GM12878 (cell line): ENCODE data around the gene ZC3H8. TPM values are rescaled to one million over a fixed set of nuclear protein-coding genes. Genes with fewer than 3 reads are reported as not detected.

Source experiments
- ATAC-seq: fragments of 200-7000 bp; cut with Tn5 transposase; 3 replicates; pipeline ENCODE4 v1.9.1; 2020; ENCODE audit warnings: mild to moderate bottlenecking, moderate library complexity
- BruUV-seq: library from RNA; stranded (reverse); fragments of 400-500 nt; replicated peaks from 2 replicates; lab custom pipeline; 2021; lab: Mats Ljungman, UMichigan
- CTCF ChIA-PET: fragments of 300-600 bp; sonication (Branson Sonifier 250); formaldehyde crosslinking; extraction: SDS; loops from one replicate; lab custom pipeline; 2021; ENCODE audit warnings: inconsistent platforms; lab: Yijun Ruan, JAX
- POLR2A ChIA-PET: fragments of 350-600 bp; formaldehyde crosslinking; extraction: SDS; loops from one replicate; lab custom pipeline; 2021; ENCODE audit warnings: inconsistent platforms; lab: Charles Lee
- RAD21 ChIA-PET: fragments of 300-600 bp; sonication (Branson Sonifier 250); formaldehyde crosslinking; loops from one replicate; lab custom pipeline; 2023; ENCODE audit warnings: antibody characterized with exemption; ENCODE audit not compliant: unreplicated experiment; lab: Charles Lee
- SMC1A ChIA-PET: fragments of 300-600 bp; sonication (Branson Sonifier 250); formaldehyde crosslinking; loops from one replicate; lab custom pipeline; 2023; ENCODE audit not compliant: unreplicated experiment, uncharacterized antibody; lab: Charles Lee
- DNase-seq: peaks from one replicate; pipeline ENCODE4 v3.0.0-alpha.2; 2011; ENCODE audit warnings: low read depth, low spot score
- FAIRE-seq: peaks from 3 replicates; lab custom pipeline; 2011; peaks lifted over from hg19 to GRCh38; lab: Jason Lieb, UNC
- H2AFZ ChIP-seq: 2 replicates; pipeline ENCODE4 v1.6.0; 2011; ENCODE audit warnings: low read depth, low read length, control low read depth; ENCODE audit not compliant: control insufficient read depth
- H3K27ac ChIP-seq: 2 replicates; pipeline ENCODE4 v1.5.1; 2011; ENCODE audit warnings: control low read depth; ENCODE audit not compliant: control insufficient read depth, insufficient read depth
- H3K27me3 ChIP-seq, 2 experiments: replicated peaks in 1 of 2; 2 replicates each; pipeline versions ENCODE4 v1.6.0 to v1.6.1; 2011; ENCODE audit warnings: low read length in 1 of 2; ENCODE audit not compliant: control insufficient read depth in 2 of 2, insufficient read depth in 2 of 2
- H3K36me3 ChIP-seq, 2 experiments: 2 replicates each; pipeline ENCODE4 v1.5.1; 2011; ENCODE audit warnings: low read length in 1 of 2; ENCODE audit not compliant: control insufficient read depth in 2 of 2, insufficient read depth in 2 of 2
- H3K4me1 ChIP-seq: 2 replicates; pipeline ENCODE4 v1.6.1; 2011; ENCODE audit warnings: mild to moderate bottlenecking, low read length, moderate library complexity, mixed read lengths; ENCODE audit not compliant: control insufficient read depth, insufficient read depth
- H3K4me2 ChIP-seq: 2 replicates; pipeline ENCODE4 v1.6.0; 2011; ENCODE audit warnings: control low read depth; ENCODE audit not compliant: control insufficient read depth, insufficient read depth
- H3K4me3 ChIP-seq: fragments of 200-600 bp; sonication (generic); 2 replicates; pipeline ENCODE4 v1.5.1; 2016
- H3K79me2 ChIP-seq: 2 replicates; pipeline ENCODE4 v1.6.0; 2011; ENCODE audit warnings: low read length; ENCODE audit not compliant: control insufficient read depth, insufficient read depth
- H3K9ac ChIP-seq: 2 replicates; pipeline ENCODE4 v1.8.0; 2011; ENCODE audit warnings: low read length, control low read depth, mixed read lengths; ENCODE audit not compliant: control insufficient read depth, insufficient read depth
- H3K9me3 ChIP-seq: replicated peaks from 3 replicates; pipeline ENCODE4 v1.5.1; 2011; ENCODE audit warnings: mild to moderate bottlenecking, low read length; ENCODE audit not compliant: control insufficient read depth, insufficient read depth
- H4K20me1 ChIP-seq: 2 replicates; pipeline ENCODE4 v1.6.0; 2011; ENCODE audit not compliant: control insufficient read depth, insufficient read depth
- ASH2L ChIP-seq: fragments of 300-600, 200-600 bp; sonication (generic); IDR thresholded peaks from 2 replicates; pipeline ENCODE4 v1.6.1; 2017; ENCODE audit warnings: low read depth, mild to moderate bottlenecking, borderline replicate concordance
- CREB1 ChIP-seq: IDR thresholded peaks from 2 replicates; pipeline ENCODE4 v1.6.1; 2012; ENCODE audit warnings: low read depth, mild to moderate bottlenecking, inconsistent platforms
- EGR1 ChIP-seq, 2 experiments: IDR thresholded peaks; 1 replicate in 1 of 2; 2 replicates in 1 of 2; pipeline ENCODE4 v1.6.1; 2011 to 2012; ENCODE audit warnings: low read depth in 2 of 2, low read length in 2 of 2, borderline replicate concordance in 1 of 2, mild to moderate bottlenecking in 1 of 2, moderate library complexity in 1 of 2
- NBN ChIP-seq: fragments of 450-650 bp; IDR thresholded peaks from 2 replicates; pipeline ENCODE4 v1.6.1; 2016
- NFIC ChIP-seq: IDR thresholded peaks from 2 replicates; pipeline ENCODE4 v1.6.1; 2012; ENCODE audit warnings: low read depth, mild to moderate bottlenecking, inconsistent platforms, low read length, moderate library complexity
- NR2C1 ChIP-seq: fragments of 450-650 bp; IDR thresholded peaks from 2 replicates; pipeline ENCODE4 v1.6.1; 2017; ENCODE audit warnings: antibody characterized with exemption, mild to moderate bottlenecking, moderate library complexity
- PAX8 ChIP-seq: fragments of 450-650 bp; IDR thresholded peaks from 2 replicates; pipeline ENCODE4 v1.6.1; 2017; ENCODE audit warnings: mild to moderate bottlenecking, moderate library complexity
- SIN3A ChIP-seq: IDR thresholded peaks from 2 replicates; pipeline ENCODE4 v1.6.1; 2012; ENCODE audit warnings: low read depth, low read length, improper control_type of control experiment
- STAT1 ChIP-seq: fragments of 450-650 bp; conservative IDR thresholded peaks from 2 replicates; pipeline ENCODE4 v1.6.1; 2014; ENCODE audit warnings: antibody characterized with exemption, mild to moderate bottlenecking
- SUPT20H ChIP-seq: IDR thresholded peaks from 2 replicates; pipeline ENCODE4 v1.6.1; 2011; ENCODE audit warnings: low read depth, mild to moderate bottlenecking, low read length, moderate library complexity, borderline replicate concordance; ENCODE audit not compliant: control insufficient read depth
- TARDBP ChIP-seq: IDR thresholded peaks from 2 replicates; pipeline ENCODE4 v1.6.1; 2016; ENCODE audit warnings: borderline replicate concordance
- ZNF24 ChIP-seq: fragments of 450-650 bp; IDR thresholded peaks from 2 replicates; pipeline ENCODE4 v1.6.1; 2017; ENCODE audit warnings: antibody characterized with exemption, mild to moderate bottlenecking
- ZZZ3 ChIP-seq: IDR thresholded peaks from 2 replicates; pipeline ENCODE4 v1.6.1; 2011; ENCODE audit warnings: low read depth; ENCODE audit not compliant: control insufficient read depth, insufficient read length
- WGBS: methylation state at CpG from one replicate; pipeline ENCODE4 v1.1.6; 2016; ENCODE audit warnings: low lambda C conversion rate; ENCODE audit not compliant: insufficient replicate concordance, insufficient coverage; ENCODE audit errors: missing lambda C conversion rate; 5-methylcytosine and 5-hydroxymethylcytosine counted together
- in situ Hi-C: fragments of 300-500 bp; cut with MboI; formaldehyde crosslinking; loops from 9 replicates; pipeline ENCODE4 v1.14.3; 2018; ENCODE audit warnings: mixed read lengths
- intact Hi-C: fragments of 100-400 bp; cut with micrococcal nuclease; formaldehyde crosslinking; loops from one replicate; pipeline ENCODE4 v1.14.2; 2022; ENCODE audit not compliant: unreplicated experiment
- polyA plus RNA-seq, 11 experiments: library from polyadenylated mRNA; depleted of rRNA in 4 of 11; unstranded in 6 of 11; stranded (reverse) in 5 of 11; fragments of >200 nt; fragmentation: Nextera tagmentation in 4 of 11; fragmentation: Illumina TruSeq in 1 of 11; extraction: Ambion mirVana in 4 of 11; extraction: Trizol in 1 of 11; gene quantifications; 1 replicate in 1 of 11; 2 replicates in 10 of 11; pipeline versions ENCODE4 v1.2.1 to v1.2.3, GENCODE V29; 2011 to 2016; ENCODE audit warnings: inconsistent platforms in 2 of 11, missing spikeins in 2 of 11, low read depth in 1 of 11
- total RNA-seq, 4 experiments: library from RNA; depleted of rRNA in 3 of 4; stranded (reverse); fragments of >200 nt in 3 of 4; fragmentation: Illumina TruSeq in 1 of 4; extraction: Trizol in 1 of 4; gene quantifications; 2 replicates each; pipeline versions ENCODE4 v1.2.1 to v1.2.3, GENCODE V29; 2013 to 2021
- TF ChIP-seq, protein P1 (sequence below): IDR thresholded peaks from 2 replicates; pipeline ENCODE4 v1.6.1; 2012; ENCODE audit warnings: low read depth, low read length, improper control_type of control experiment
- TF ChIP-seq, protein P2 (sequence below): IDR thresholded peaks from 2 replicates; pipeline ENCODE4 v1.6.1; 2011; ENCODE audit warnings: low read depth, low read length, improper control_type of control experiment, borderline replicate concordance
- TF ChIP-seq, protein P3 (sequence below): IDR thresholded peaks from 2 replicates; pipeline ENCODE4 v1.6.1; 2011; ENCODE audit warnings: borderline replicate concordance, low read depth, mild to moderate bottlenecking, moderate library complexity, mixed read lengths, low read length; ENCODE audit not compliant: insufficient read depth; ENCODE audit errors: extremely low read length
- TF ChIP-seq, protein P4 (sequence below): fragments of 450-650 bp; IDR thresholded peaks from 2 replicates; pipeline ENCODE4 v1.6.1; 2017; ENCODE audit warnings: mild to moderate bottlenecking, moderate library complexity

The ZC3H8 gene
- total and polyA plus RNA-seq, 10 of the 15 experiments (the other 5 are each of a cell fraction or from before 2014, with no cell fraction given), result 9.9 to 28.4 (median 19.5) TPM

DNA sequence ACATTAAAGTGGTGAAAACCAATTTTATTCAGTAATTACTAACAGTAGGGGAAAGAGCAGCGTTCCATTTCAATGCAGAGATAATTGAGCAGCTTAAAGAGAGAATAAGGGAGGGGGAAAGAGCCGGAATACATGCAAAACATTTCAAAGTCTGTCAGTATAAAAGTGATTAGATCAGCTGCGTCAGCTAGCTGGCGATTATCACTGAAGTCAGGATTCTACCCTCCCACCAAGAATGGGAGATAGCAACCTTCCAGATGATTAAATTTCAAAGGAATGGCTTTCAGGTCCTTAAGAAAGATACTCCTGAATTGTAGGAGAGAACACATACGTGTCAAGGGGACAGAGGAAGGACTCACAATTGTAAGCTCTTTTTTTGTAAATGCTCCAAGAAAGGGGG, 17.8 kb upstream of the ZC3H8 start:
- Histone ChIP-seq H3K27ac (no peak overlapping the region), H3K4me1 (no peaks in the 10 kb centered on the region), H3K9ac (no peak overlapping the region), H3K4me2 (no peak overlapping the region), H3K9me3 (no peaks in the 10 kb centered on the region), H2AFZ (no peak overlapping the region), H3K4me3 (no peak overlapping the region), H3K79me2 (peaks cover 9% of the 10 kb centered on the region), H3K36me3 (no peaks in the 10 kb centered on the region), H3K27me3 (no peaks in the 10 kb centered on the region), H4K20me1 (no peaks in the 10 kb centered on the region)
- TF ChIP-seq CREB1 (no peak), EGR1 (IDR thresholded peaks at IDR 0.05; ENCODE audit: borderline replicate concordance in 1 of 2, low read depth in 2 of 2, low read length in 2 of 2) (no peak), NFIC (no peak), TARDBP (no peak), SUPT20H (no peak), ZNF24 (no peak), ASH2L (no peak), ZZZ3 (no peak), PAX8 (no peak), NR2C1 (no peak), SIN3A (no peak), STAT1 (no peak), NBN (no peak)
- TF ChIP-seq, protein P1, sequence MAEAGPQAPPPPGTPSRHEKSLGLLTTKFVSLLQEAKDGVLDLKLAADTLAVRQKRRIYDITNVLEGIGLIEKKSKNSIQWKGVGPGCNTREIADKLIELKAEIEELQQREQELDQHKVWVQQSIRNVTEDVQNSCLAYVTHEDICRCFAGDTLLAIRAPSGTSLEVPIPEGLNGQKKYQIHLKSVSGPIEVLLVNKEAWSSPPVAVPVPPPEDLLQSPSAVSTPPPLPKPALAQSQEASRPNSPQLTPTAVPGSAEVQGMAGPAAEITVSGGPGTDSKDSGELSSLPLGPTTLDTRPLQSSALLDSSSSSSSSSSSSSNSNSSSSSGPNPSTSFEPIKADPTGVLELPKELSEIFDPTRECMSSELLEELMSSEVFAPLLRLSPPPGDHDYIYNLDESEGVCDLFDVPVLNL, result no peak
- TF ChIP-seq, protein P2, sequence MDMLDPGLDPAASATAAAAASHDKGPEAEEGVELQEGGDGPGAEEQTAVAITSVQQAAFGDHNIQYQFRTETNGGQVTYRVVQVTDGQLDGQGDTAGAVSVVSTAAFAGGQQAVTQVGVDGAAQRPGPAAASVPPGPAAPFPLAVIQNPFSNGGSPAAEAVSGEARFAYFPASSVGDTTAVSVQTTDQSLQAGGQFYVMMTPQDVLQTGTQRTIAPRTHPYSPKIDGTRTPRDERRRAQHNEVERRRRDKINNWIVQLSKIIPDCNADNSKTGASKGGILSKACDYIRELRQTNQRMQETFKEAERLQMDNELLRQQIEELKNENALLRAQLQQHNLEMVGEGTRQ, result no peak
- TF ChIP-seq, protein P3, sequence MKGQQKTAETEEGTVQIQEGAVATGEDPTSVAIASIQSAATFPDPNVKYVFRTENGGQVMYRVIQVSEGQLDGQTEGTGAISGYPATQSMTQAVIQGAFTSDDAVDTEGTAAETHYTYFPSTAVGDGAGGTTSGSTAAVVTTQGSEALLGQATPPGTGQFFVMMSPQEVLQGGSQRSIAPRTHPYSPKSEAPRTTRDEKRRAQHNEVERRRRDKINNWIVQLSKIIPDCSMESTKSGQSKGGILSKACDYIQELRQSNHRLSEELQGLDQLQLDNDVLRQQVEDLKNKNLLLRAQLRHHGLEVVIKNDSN, result no peak
- TF ChIP-seq, protein P4, sequence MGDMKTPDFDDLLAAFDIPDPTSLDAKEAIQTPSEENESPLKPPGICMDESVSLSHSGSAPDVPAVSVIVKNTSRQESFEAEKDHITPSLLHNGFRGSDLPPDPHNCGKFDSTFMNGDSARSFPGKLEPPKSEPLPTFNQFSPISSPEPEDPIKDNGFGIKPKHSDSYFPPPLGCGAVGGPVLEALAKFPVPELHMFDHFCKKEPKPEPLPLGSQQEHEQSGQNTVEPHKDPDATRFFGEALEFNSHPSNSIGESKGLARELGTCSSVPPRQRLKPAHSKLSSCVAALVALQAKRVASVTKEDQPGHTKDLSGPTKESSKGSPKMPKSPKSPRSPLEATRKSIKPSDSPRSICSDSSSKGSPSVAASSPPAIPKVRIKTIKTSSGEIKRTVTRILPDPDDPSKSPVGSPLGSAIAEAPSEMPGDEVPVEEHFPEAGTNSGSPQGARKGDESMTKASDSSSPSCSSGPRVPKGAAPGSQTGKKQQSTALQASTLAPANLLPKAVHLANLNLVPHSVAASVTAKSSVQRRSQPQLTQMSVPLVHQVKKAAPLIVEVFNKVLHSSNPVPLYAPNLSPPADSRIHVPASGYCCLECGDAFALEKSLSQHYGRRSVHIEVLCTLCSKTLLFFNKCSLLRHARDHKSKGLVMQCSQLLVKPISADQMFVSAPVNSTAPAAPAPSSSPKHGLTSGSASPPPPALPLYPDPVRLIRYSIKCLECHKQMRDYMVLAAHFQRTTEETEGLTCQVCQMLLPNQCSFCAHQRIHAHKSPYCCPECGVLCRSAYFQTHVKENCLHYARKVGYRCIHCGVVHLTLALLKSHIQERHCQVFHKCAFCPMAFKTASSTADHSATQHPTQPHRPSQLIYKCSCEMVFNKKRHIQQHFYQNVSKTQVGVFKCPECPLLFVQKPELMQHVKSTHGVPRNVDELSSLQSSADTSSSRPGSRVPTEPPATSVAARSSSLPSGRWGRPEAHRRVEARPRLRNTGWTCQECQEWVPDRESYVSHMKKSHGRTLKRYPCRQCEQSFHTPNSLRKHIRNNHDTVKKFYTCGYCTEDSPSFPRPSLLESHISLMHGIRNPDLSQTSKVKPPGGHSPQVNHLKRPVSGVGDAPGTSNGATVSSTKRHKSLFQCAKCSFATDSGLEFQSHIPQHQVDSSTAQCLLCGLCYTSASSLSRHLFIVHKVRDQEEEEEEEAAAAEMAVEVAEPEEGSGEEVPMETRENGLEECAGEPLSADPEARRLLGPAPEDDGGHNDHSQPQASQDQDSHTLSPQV, result no peak
- intact Hi-C loops, result no loop called here
- ChIA-PET RAD21 (no interaction called here), CTCF (interaction anchor here (1.3 to 4.4 kb wide), 2 partner anchors 13 to 21 kb away, joined by 3 to 39 read pairs; no protein-coding TSS in a partner anchor), SMC1A (interaction anchor here (0.8 kb wide), 1 partner anchor 13 kb away, joined by 4 read pairs; no protein-coding TSS in a partner anchor), POLR2A (interaction anchor here (0.6 kb wide), 2 partner anchors 17 to 278 kb away, joined by 3 read pairs; no protein-coding TSS in a partner anchor)
- in situ Hi-C loops, result no loop called here
- no peak for DNase-seq
- no peak for FAIRE-seq
- ATAC-seq, result no peak
- no TSS peak for BruUV-seq
- WGBS, result 88% methylated on average over 5 of the region's 5 CpGs
